NCI-H526 (cell line): Measurements from ENCODE around the gene CHTOP.

Experiments
- DNase-seq, 2 experiments: peaks; one replicate each; lab custom pipeline; 2025; lab: John Stamatoyannopoulos, UW

CHTOP gene

GRCh38 chr1:153687346-153688125 lies 53.7 kb downstream of the CHTOP start:
- DNase-seq = no peak

DNA sequence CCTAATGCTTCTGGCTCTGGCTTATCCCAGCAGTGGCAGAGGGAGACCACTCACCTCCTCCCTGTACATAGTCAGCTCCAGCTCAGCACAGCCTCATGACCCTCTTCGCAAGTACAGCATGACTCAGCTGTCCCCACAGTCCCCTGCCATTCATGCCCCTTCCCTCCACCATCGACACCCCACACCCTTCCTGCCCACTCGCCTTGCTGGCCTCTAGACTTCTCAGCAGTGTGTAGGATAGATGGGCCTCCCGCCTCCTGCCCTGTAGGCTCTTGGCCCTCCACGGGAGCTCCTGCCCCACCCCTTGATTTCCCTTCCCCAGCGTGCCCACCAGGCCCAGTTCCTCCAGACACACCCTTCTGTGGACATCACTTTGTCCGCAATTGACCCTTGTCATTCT lies 54.4 kb downstream of the CHTOP start:
- DNase-seq = no peak

- DNase-seq = no peak
Measured at GRCh38 chr1:153688736-153689328, 55.0 kb downstream of the CHTOP start.

DNA sequence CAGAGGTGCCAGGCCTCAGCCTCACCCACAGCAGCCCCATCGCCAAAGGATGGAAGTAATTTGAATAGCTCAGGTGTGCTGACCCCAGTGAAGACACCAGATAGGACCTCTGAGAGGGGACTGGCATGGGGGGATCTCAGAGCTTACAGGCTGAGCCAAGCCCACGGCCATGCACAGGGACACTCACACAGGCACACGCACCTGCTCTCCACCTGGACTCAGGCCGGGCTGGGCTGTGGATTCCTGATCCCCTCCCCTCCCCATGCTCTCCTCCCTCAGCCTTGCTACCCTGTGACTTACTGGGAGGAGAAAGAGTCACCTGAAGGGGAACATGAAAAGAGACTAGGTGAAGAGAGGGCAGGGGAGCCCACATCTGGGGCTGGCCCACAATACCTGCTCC lies 59.6 kb downstream of the CHTOP start:
- DNase-seq = no peak
